Measurements from ENCODE around the gene CMTM7.

DNA sequence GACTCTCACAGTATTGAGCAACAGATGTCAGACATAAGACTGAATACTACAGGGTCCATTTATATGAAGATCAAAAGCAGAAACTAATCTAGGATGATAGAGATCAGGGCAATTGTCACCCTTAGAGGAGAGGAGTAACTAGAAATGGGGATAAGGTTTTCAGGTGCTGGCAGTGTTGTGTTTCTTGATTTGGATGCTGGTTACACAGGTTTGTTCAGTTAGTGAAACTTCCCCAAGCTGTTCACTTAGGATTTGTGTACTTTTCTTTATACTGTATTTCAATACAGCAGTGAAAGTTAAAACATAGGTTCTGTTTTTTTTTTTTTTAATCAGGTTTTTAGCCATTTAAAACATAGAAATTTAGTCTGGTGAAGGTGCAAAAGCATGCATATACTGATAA lies 39.1 kb upstream of the CMTM7 start:
- TF ChIP-seq, protein P1, sequence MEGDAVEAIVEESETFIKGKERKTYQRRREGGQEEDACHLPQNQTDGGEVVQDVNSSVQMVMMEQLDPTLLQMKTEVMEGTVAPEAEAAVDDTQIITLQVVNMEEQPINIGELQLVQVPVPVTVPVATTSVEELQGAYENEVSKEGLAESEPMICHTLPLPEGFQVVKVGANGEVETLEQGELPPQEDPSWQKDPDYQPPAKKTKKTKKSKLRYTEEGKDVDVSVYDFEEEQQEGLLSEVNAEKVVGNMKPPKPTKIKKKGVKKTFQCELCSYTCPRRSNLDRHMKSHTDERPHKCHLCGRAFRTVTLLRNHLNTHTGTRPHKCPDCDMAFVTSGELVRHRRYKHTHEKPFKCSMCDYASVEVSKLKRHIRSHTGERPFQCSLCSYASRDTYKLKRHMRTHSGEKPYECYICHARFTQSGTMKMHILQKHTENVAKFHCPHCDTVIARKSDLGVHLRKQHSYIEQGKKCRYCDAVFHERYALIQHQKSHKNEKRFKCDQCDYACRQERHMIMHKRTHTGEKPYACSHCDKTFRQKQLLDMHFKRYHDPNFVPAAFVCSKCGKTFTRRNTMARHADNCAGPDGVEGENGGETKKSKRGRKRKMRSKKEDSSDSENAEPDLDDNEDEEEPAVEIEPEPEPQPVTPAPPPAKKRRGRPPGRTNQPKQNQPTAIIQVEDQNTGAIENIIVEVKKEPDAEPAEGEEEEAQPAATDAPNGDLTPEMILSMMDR (IDR thresholded peaks at IDR 0.05), result no peak
- no peak for TF ChIP-seq POLR2A (IDR thresholded peaks at IDR 0.05)
